Keratinocyte (primary cell): ENCODE data around the gene FAM9A. TPM values are rescaled to one million over a fixed set of nuclear protein-coding genes. Genes with fewer than 3 reads are reported as not detected.

Experiments
- DNase-seq: peaks from one replicate; pipeline ENCODE4 v3.0.0-alpha.2; 2011; ENCODE audit warnings: low read depth, missing footprints, low spot score
- FAIRE-seq: peaks from 2 replicates; lab custom pipeline; 2011; peaks lifted over from hg19 to GRCh38; lab: Jason Lieb, UNC
- H2AFZ ChIP-seq: 2 replicates; pipeline ENCODE4 v1.6.0; 2012; ENCODE audit warnings: low read length, control low read depth, inconsistent platforms; ENCODE audit not compliant: control insufficient read depth
- H3K27ac ChIP-seq: 2 replicates; pipeline ENCODE4 v1.5.1; 2011; ENCODE audit warnings: low read length; ENCODE audit not compliant: control insufficient read depth, insufficient read depth
- H3K27me3 ChIP-seq: 3 replicates; pipeline ENCODE4 v1.6.0; 2011; ENCODE audit warnings: low read length; ENCODE audit not compliant: control insufficient read depth, insufficient read depth; ENCODE audit errors: extremely low read depth
- H3K36me3 ChIP-seq, 2 experiments: 2 replicates in 1 of 2; 3 replicates in 1 of 2; pipeline ENCODE4 v1.5.1; 2011; ENCODE audit warnings: low read length in 2 of 2, mild to moderate bottlenecking in 1 of 2; ENCODE audit not compliant: control insufficient read depth in 2 of 2, insufficient read depth in 2 of 2; ENCODE audit errors: extremely low read depth in 1 of 2
- H3K4me1 ChIP-seq: 3 replicates; pipeline ENCODE4 v1.5.1; 2011; ENCODE audit warnings: low read length; ENCODE audit not compliant: control insufficient read depth, insufficient read depth; ENCODE audit errors: extremely low read depth
- H3K4me2 ChIP-seq: 3 replicates; pipeline ENCODE4 v1.6.0; 2011; ENCODE audit warnings: low read depth, low read length; ENCODE audit not compliant: control insufficient read depth, insufficient read depth; ENCODE audit errors: extremely low read depth
- H3K4me3 ChIP-seq, 3 experiments: fragments of 200-600 bp in 1 of 3; sonication (generic) in 1 of 3; 2 replicates in 2 of 3; 3 replicates in 1 of 3; pipeline ENCODE4 v1.5.1; 2011 to 2016; ENCODE audit warnings: low read length in 3 of 3, mild to moderate bottlenecking in 3 of 3, control low read depth in 2 of 3, inconsistent platforms in 1 of 3, low read depth in 1 of 3, mixed read lengths in 1 of 3, mixed run types in 1 of 3, moderate library complexity in 1 of 3; ENCODE audit not compliant: control insufficient read depth in 2 of 3, insufficient read depth in 2 of 3; ENCODE audit errors: extremely low read depth in 1 of 3
- H3K79me2 ChIP-seq: 2 replicates; pipeline ENCODE4 v1.6.0; 2012; ENCODE audit warnings: low read length; ENCODE audit not compliant: control insufficient read depth, insufficient read depth
- H3K9ac ChIP-seq: 3 replicates; pipeline ENCODE4 v1.6.0; 2011; ENCODE audit warnings: low read length; ENCODE audit not compliant: control insufficient read depth, insufficient read depth; ENCODE audit errors: extremely low read depth
- H3K9me1 ChIP-seq: 3 replicates; pipeline ENCODE4 v1.6.0; 2011; ENCODE audit warnings: low read length; ENCODE audit not compliant: control insufficient read depth, insufficient read depth; ENCODE audit errors: extremely low read depth
- H3K9me3 ChIP-seq: 2 replicates; pipeline ENCODE4 v1.5.1; 2012; ENCODE audit warnings: low read depth, low read length; ENCODE audit not compliant: control insufficient read depth
- H4K20me1 ChIP-seq: 3 replicates; pipeline ENCODE4 v1.6.0; 2011; ENCODE audit warnings: low read length; ENCODE audit not compliant: control insufficient read depth, insufficient read depth; ENCODE audit errors: extremely low read depth
- CTCF ChIP-seq, 3 experiments: IDR thresholded peaks in 1 of 3; conservative IDR thresholded peaks in 1 of 3; optimal IDR thresholded peaks in 1 of 3; 2 replicates in 2 of 3; 3 replicates in 1 of 3; pipeline versions ENCODE3 to v1.5.1; 2011; ENCODE audit warnings: low read length in 3 of 3, mild to moderate bottlenecking in 3 of 3, moderate library complexity in 2 of 3, control low read depth in 1 of 3, inconsistent platforms in 1 of 3; ENCODE audit not compliant: insufficient read depth in 2 of 3; ENCODE audit errors: extremely low read depth in 1 of 3
- EZH2 ChIP-seq: IDR thresholded peaks from one replicate; pipeline ENCODE4 v1.6.1; 2012; ENCODE audit warnings: inconsistent platforms, mild to moderate bottlenecking, low read length, moderate library complexity
- dilution Hi-C: fragments of 300-500 bp; cut with MboI; formaldehyde crosslinking; loops from one replicate; pipeline ENCODE4 v1.7.0; 2020; ENCODE audit warnings: low sequenced_read_pairs; ENCODE audit not compliant: extremely low pct_ligation_motif_present
- polyA plus RNA-seq, 5 experiments: library from polyadenylated mRNA; depleted of rRNA in 3 of 5; stranded (reverse) in 3 of 5; stranded (forward) in 1 of 5; unstranded in 1 of 5; fragments of >200 nt; gene quantifications; 1 replicate in 1 of 5; 2 replicates in 3 of 5; 3 replicates in 1 of 5; pipeline versions ENCODE4 v1.2.1 to v1.2.3, GENCODE V29; 2011 to 2012; ENCODE audit warnings: missing spikeins in 2 of 5, low read depth in 1 of 5, low replicate concordance in 1 of 5

The FAM9A gene
- polyA plus RNA-seq, 1 donor (not counting 4 experiments of a cell fraction or from before 2014, with no cell fraction given) = not detected

DNA sequence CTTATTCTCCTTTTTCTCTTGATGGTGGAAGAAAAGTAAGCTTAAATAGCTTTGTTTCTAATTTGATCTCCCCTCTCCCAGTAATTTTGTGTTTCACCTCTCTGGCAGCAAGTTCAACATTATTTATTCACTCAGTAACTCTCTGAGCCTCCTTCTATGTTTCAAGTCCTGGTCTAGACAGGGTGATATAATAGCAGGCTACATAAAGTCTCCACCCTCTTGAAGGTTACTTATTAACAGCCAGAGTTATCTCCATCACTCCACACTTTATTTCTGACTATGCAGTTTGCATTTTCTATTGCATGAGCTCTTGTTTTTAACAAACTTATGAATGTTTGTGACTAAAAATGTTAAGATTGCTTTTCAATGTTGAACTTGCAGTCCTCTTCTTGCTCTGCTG is 51.5 kb downstream of the FAM9A start:
- DNase-seq (no peak), FAIRE-seq (no peak)
- H3K4me2 ChIP-seq = no peak overlapping the region

GRCh38 chrX:8748855-8749254 is 52.3 kb downstream of the FAM9A start:
- no peak for FAIRE-seq
- no peak overlapping the region for H3K4me2 ChIP-seq

More for the DNA sequence above, 51.5 kb downstream of the FAM9A start:
- Histone ChIP-seq H3K9me1 (no peaks in the 10 kb centered on the region), H3K27me3 (no peaks in the 10 kb centered on the region), H3K79me2 (no peaks in the 10 kb centered on the region), H3K4me1 (no peaks in the 10 kb centered on the region), H3K9ac (no peak overlapping the region), H3K9me3 (no peaks in the 10 kb centered on the region), H3K27ac (no peak overlapping the region), H2AFZ (no peak overlapping the region), H3K4me3 (no peak overlapping the region), H4K20me1 (no peaks in the 10 kb centered on the region), H3K36me3 (no peaks in the 10 kb centered on the region)
- dilution Hi-C loops = no loop called here
- TF ChIP-seq EZH2 = no peak
- no peak for TF ChIP-seq CTCF (optimal IDR thresholded peaks at IDR 0.05 in 1 of 3, IDR thresholded peaks at IDR 0.05 in 1 of 3, conservative IDR thresholded peaks at IDR 0.05 in 1 of 3; ENCODE audit: extremely low read depth in 1 of 3, insufficient read depth in 2 of 3, low read length in 3 of 3)

More at GRCh38 chrX:8748855-8749254, 52.3 kb downstream of the FAM9A start:
- Histone ChIP-seq H3K36me3 (no peaks in the 10 kb centered on the region), H2AFZ (no peak overlapping the region), H3K4me1 (no peaks in the 10 kb centered on the region), H3K9ac (no peak overlapping the region), H3K27me3 (no peaks in the 10 kb centered on the region), H3K4me3 (no peak overlapping the region), H3K9me1 (no peaks in the 10 kb centered on the region), H4K20me1 (no peaks in the 10 kb centered on the region), H3K9me3 (no peaks in the 10 kb centered on the region), H3K79me2 (no peaks in the 10 kb centered on the region), H3K27ac (no peak overlapping the region)
- TF ChIP-seq EZH2 = no peak
- TF ChIP-seq CTCF (optimal IDR thresholded peaks at IDR 0.05 in 1 of 3, IDR thresholded peaks at IDR 0.05 in 1 of 3, conservative IDR thresholded peaks at IDR 0.05 in 1 of 3; ENCODE audit: extremely low read depth in 1 of 3, insufficient read depth in 2 of 3, low read length in 3 of 3) = peak; percentile 49 to 69 (median 62)
- dilution Hi-C loops = no loop called here
- no peak for DNase-seq
